Measurements from ENCODE around the gene NRF1.

DNA sequence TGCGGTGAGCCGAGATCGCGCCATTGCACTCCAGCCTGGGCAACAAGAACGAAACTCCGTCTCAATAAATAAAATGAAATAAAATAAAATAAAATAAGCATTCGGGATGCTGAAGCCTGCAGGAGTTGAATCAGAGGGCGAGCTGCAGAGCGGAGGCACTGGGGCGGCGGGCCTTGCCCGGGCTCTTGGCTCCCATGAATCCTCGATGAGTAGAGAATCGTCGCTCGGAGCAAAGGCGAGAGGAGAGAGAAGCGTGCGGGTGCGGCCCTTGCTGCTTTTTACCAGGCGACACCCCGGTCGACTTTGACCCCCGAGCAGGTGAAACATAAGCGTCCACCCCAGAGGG, 172.9 kb downstream of the NRF1 start:
- TF ChIP-seq, protein P1, sequence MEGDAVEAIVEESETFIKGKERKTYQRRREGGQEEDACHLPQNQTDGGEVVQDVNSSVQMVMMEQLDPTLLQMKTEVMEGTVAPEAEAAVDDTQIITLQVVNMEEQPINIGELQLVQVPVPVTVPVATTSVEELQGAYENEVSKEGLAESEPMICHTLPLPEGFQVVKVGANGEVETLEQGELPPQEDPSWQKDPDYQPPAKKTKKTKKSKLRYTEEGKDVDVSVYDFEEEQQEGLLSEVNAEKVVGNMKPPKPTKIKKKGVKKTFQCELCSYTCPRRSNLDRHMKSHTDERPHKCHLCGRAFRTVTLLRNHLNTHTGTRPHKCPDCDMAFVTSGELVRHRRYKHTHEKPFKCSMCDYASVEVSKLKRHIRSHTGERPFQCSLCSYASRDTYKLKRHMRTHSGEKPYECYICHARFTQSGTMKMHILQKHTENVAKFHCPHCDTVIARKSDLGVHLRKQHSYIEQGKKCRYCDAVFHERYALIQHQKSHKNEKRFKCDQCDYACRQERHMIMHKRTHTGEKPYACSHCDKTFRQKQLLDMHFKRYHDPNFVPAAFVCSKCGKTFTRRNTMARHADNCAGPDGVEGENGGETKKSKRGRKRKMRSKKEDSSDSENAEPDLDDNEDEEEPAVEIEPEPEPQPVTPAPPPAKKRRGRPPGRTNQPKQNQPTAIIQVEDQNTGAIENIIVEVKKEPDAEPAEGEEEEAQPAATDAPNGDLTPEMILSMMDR (conservative IDR thresholded peaks at IDR 0.05; ENCODE audit: low read depth, low read length) = no peak
- no peak for TF ChIP-seq EZH2 (IDR thresholded peaks at IDR 0.05; ENCODE audit: low read length, unreplicated experiment)
